ENCODE results near the gene HEPHL1.

GRCh38 chr11:94152678-94153065 is 131.5 kb downstream of the HEPHL1 start:
- TF ChIP-seq CTCF (IDR thresholded peaks at IDR 0.05; ENCODE audit: low read depth, low read length) = no peak
- no peak for TF ChIP-seq EZH2phosphoT487 (IDR thresholded peaks at IDR 0.05; ENCODE audit: low read depth)
